HG03460 (cell line): Measurements from ENCODE around the gene YTHDF1.
"Not testable (repeated sequence)": the region's sequence is repeated elsewhere in the genome, so short reads cannot be mapped to it uniquely, and the experiment has no call there.

Source experiments
- ATAC-seq: cut with Tn5 transposase; IDR thresholded peaks from one replicate; pipeline ENCODE4 v1.9.1; 2021; ENCODE audit not compliant: unreplicated experiment

Gene YTHDF1

DNA sequence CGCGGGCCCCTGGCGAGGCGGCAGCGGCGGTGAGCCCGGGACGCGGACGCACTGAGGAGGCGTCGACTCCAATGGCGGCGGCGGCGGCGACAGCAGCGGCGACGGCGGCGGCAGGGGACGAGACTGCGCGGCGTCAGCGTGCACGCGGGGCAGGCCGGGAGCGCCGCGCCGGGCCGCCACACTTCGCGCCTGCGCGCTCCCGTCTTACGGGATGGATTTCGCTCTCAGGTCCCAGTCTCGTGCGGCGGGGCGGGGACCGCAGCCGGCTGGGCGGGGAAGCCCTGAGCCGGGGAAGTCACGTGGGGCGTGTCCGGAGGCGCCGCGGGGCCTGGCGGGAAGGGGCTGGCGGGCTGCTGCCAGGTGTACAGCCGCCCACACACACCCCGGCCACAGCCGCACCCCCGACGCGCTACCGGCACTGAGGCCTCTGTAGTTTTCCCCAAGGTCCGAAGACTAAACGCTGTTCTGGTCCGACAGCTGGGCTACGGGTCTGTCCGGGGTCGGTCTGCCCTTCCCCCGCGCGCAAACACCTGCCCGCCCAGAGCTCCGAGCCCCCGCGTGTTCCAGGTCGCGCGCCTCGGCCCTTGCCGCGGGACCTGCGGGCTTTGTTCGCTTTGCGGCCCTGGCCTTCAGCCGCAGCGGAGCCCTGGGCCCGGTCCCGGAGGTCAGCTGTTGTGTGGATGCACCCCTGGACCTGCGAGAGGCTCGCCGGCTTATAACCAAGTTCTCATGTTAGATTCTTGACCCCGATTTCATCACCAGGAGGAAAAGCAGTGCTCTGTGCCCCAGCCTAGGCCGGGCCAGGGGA, at the start of gene YTHDF1:
Gene YTHDF1 (minus strand): TSS at position 91 of the 808 bp plus-strand sequence. CDS start 239 bp downstream, outside the sequence.
- ATAC-seq = peak; percentile 77

GRCh38 chr20:63264519-63264918, 48.6 kb upstream of the YTHDF1 start:
- no peak for ATAC-seq

- ATAC-seq = no peak
These were observed 48.1 kb upstream of the YTHDF1 start for GRCh38 chr20:63264000-63264399.

DNA sequence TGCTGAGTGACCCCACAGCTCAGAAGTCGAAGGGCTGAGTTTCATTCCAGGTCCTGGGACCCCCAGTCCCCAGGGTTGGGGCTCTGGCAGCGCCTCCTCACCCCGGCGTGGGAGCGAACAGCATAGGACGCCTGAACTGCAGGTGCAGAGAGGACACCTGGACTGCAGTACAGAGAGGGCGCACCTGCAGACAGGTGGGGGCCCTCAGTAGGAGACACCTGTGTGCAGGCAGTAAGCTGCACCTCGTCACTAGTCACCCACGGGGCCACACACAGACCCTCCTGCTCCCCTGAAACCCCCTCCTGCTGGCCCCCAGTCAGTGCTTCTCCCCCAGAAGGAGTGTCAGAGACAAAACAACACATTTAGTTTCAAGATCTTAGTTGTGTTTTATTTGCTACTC, 46.9 kb upstream of the YTHDF1 start:
- no peak for ATAC-seq

DNA sequence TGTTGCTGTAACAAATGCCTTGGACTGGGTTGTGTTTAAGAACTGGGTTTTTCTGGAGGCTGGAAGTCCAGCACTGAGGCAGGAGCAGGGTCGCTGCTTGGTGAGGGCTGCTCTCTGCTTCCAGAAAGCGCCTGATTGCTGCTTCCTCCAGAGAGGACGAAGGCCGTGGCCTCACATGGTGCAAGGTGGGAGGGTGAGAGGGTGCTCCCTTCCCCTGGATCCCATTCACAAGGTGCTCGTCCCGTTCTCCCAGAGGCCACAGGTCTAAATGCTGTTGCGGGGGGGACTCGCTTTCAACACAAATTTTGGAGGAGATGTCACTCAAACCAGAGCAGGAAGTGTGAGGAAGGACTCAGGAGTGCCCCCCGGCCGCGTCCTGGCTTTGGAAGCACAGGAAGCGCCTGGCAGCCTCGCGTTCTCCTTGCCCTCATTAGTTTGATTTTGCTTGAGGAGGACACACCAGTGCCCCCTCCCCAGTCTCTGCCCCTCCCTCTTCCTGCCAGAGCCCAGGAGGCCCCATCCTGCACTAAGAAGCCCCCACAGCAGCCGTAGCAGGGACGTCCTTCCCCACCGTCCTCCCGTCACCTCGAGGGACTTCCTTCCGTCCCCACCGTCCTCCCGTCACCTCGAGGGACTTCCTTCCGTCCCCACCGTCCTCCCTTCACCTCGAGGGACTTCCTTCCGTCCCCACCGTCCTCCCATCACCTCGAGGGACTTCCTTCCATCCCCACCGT, 46.0 kb upstream of the YTHDF1 start:
- no peak for ATAC-seq

- no peak for ATAC-seq
These were observed 45.3 kb upstream of the YTHDF1 start for GRCh38 chr20:63261060-63261794.

DNA sequence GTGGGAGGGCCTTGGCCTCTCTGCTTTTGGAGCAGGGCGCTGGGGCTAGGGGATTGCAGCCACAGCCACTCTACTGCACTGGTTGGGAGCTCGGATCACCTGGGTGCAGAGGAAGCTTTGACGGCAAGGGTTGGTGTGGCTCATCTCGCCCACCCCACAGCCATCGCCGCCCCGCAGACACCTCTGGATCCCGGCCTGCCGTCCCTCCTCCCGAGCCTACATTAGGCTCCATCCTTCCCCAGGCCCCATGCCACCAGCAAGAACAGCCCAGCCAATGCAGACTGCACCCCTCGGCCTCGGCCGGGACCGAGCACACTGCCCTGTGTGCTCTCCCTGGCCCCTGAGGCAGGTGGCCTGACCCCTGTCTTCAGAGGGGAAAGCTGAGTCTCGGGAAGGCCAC, 44.6 kb upstream of the YTHDF1 start:
- no peak for ATAC-seq

- no peak for ATAC-seq
These were observed 44.0 kb upstream of the YTHDF1 start for GRCh38 chr20:63259734-63260460.

DNA sequence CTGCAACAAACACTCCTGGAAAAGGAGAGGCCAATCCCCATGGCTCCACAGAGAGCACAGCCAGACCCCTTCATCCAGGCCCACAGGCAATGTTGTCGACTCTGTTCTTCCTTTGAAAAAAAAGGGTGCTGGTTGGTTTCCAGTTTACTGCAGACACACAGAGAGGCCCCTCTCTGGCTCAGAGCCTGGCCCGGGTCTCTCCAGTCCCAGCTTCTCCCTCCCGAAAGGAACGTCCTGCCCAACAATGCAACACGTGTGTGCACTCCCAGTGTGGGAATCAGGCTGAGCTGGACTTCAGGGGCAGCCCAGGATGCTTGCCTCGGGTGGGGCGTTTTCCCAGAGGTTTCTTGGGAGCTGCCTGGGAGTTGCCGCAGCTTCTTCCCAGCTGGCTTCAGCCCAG, 42.9 kb upstream of the YTHDF1 start:
- ATAC-seq = no peak

GRCh38 chr20:63257629-63258028, 41.7 kb upstream of the YTHDF1 start:
- ATAC-seq = no peak

GRCh38 chr20:63256954-63257353, 41.0 kb upstream of the YTHDF1 start:
- no peak for ATAC-seq

- ATAC-seq = no peak
These were observed 40.2 kb upstream of the YTHDF1 start for GRCh38 chr20:63255931-63256704.

DNA sequence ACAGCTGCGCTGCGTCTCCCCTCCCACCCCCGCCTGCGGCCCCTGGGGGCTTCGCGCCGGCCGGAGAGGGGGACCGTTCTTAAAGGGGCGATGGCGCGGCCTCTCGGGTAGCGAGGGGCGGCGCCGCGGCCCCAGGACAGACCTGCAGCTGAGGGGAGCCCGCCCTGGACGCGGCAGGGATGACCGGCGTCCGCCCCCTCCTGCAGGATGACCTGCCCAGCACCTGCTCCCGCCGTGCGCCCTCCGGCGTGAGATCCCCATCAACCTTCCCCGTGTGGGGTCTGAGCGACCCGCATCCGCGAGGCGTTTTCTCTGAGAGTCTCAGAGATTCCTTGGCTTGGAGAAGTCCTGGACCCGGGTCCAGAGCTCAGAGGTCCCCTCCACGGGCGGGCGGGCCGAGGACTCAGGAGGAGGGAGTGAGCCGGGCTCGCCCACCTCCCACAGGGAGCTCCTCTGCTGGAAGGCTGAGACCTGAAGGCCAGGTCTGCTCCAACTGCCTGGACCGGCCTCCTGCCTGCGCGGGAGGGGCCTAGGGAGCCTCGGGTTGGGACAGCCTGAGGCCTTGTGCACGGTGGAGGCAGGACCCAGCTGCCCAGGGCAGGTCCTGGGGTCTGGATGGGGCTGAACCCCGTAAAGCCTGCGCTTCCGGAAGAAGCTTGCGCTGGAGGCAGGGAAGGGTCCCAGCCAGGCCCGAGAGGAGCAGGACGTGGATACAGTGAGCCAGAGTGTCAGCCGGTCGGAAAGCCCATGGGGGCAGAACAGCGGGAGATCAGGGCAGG, 38.9 kb upstream of the YTHDF1 start:
- no peak for ATAC-seq

- ATAC-seq = no peak
These were observed 38.3 kb upstream of the YTHDF1 start, which contains the start of gene NKAIN4 for GRCh38 chr20:63254232-63254605. NKAIN4 (minus strand) TSS chr20:63254463; CDS start chr20:63254450, 13 bp downstream.

DNA sequence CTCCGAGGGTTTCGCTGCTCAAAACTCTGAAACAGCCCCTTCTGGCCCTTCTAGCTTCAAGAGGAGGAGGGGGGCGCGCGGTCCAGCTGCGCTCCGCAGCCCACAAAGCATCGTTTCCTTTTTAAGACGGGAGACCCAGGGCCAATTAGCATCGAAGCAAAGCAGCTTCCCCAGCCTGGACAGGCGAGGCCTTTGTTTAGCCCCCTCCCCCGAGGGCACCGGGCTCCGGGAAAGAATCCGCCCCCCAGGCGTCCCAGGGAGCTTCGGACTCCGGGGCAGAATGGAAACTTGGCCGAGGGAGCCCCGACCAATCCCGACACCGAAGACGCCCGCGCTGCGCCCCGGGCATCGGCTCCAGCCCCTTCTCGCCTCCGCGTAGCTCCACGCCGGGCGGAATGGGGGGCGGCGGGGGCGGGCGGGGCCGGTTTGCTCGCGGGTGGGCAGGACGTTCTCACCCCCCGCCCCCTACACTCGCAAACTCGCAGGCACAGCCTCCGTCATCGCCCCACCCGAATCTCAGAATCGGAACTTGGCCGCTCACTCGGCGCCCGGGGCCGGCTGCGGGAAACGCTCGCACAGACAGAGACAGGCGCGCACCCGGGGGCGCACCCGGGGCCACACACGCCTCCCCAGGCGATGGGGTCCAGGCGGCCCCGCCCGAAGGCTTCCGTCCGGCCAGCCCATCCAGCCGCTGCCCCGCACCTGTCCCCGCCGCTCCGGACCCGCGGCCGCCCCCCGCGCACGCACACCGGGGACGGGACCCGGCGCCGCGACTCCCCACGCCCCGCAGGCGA, 37.7 kb upstream of the YTHDF1 start:
- no peak for ATAC-seq

DNA sequence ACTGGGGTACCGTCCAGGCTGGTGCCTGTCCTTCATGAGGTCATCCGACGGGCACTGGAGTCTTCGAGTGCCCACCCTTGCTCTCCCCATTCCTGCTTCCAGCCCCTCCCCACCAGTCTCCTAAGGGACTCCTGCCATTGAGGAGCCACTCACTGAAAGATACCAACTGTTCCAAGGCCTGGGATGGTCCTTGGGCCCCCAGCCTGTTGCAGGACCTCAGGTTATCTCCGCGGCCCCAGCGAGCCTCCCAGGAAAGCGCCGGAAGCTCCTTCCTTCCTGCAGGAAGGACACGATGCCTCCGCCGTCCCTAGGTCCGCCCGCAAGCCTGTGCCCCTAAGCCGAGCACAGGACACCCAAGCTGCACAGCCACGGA, 37.1 kb upstream of the YTHDF1 start:
- no peak for ATAC-seq

GRCh38 chr20:63252284-63252711, 36.4 kb upstream of the YTHDF1 start:
- no peak for ATAC-seq

- not testable (repeated sequence) for ATAC-seq
These were observed 35.4 kb upstream of the YTHDF1 start for GRCh38 chr20:63251350-63251749.

- no peak for ATAC-seq
These were observed 34.0 kb upstream of the YTHDF1 start for GRCh38 chr20:63249891-63250290.
